Hepatocyte (in vitro differentiated cells): Measurements from ENCODE around the gene GRK4. TPM values are rescaled to one million over a fixed set of nuclear protein-coding genes. Genes with fewer than 3 reads are reported as not detected.
"Not testable (repeated sequence)": the region's sequence is repeated elsewhere in the genome, so short reads cannot be mapped to it uniquely, and the experiment has no call there.

Experiments
- DNase-seq: peaks from one replicate; pipeline ENCODE4 v3.0.0-alpha.2; 2016; ENCODE audit warnings: low spot score
- H2AFZ ChIP-seq: fragments of 200-600 bp; sonication (generic); 2 replicates; pipeline ENCODE4 v1.6.0; 2016; ENCODE audit warnings: antibody characterized with exemption, mild to moderate bottlenecking
- H3K27ac ChIP-seq: fragments of 200-600 bp; sonication (generic); 2 replicates; pipeline ENCODE4 v1.5.1; 2016; ENCODE audit warnings: mild to moderate bottlenecking
- H3K27me3 ChIP-seq: fragments of 200-600 bp; sonication (generic); 2 replicates; pipeline ENCODE4 v1.6.1; 2016
- H3K36me3 ChIP-seq: fragments of 200-600 bp; sonication (generic); replicated peaks from 2 replicates; pipeline ENCODE4 v1.5.1; 2016; ENCODE audit warnings: low read depth; ENCODE audit not compliant: insufficient read depth
- H3K4me1 ChIP-seq: fragments of 200-600 bp; sonication (generic); 2 replicates; pipeline ENCODE4 v1.5.1; 2016; ENCODE audit warnings: mild to moderate bottlenecking, moderate library complexity; ENCODE audit not compliant: insufficient read depth
- H3K4me2 ChIP-seq: fragments of 200-600 bp; sonication (generic); 2 replicates; pipeline ENCODE4 v1.6.0; 2016
- H3K4me3 ChIP-seq: fragments of 200-600 bp; sonication (generic); 2 replicates; pipeline ENCODE4 v1.5.1; 2016; ENCODE audit warnings: mild to moderate bottlenecking
- H3K79me2 ChIP-seq: fragments of 200-600 bp; sonication (generic); 2 replicates; pipeline ENCODE4 v1.6.0; 2017; ENCODE audit warnings: mild to moderate bottlenecking
- H3K9me2 ChIP-seq: fragments of 200-600 bp; sonication (generic); replicated peaks from 2 replicates; pipeline ENCODE4 v1.6.0; 2017; ENCODE audit warnings: mild to moderate bottlenecking; ENCODE audit not compliant: insufficient read depth
- H3K9me3 ChIP-seq: fragments of 200-600 bp; sonication (generic); 2 replicates; pipeline ENCODE4 v1.5.1; 2016; ENCODE audit warnings: low read depth, mild to moderate bottlenecking
- H4K20me1 ChIP-seq: fragments of 200-600 bp; sonication (generic); 2 replicates; pipeline ENCODE4 v1.6.0; 2016; ENCODE audit warnings: mild to moderate bottlenecking; ENCODE audit not compliant: insufficient read depth, poor library complexity, severe bottlenecking
- CTCF ChIP-seq: fragments of 200-600 bp; sonication (generic); IDR thresholded peaks from 2 replicates; pipeline ENCODE4 v1.5.1; 2016; ENCODE audit warnings: antibody characterized with exemption, mild to moderate bottlenecking; ENCODE audit not compliant: poor library complexity
- EZH2 ChIP-seq: fragments of 200-600 bp; sonication (generic); IDR thresholded peaks from 2 replicates; pipeline ENCODE4 v1.6.1; 2016; ENCODE audit warnings: antibody characterized with exemption, mild to moderate bottlenecking, borderline replicate concordance
- EZH2phosphoT487 ChIP-seq: fragments of 200-600 bp; sonication (generic); IDR thresholded peaks from one replicate; pipeline ENCODE4 v1.6.1; 2018; ENCODE audit warnings: antibody characterized with exemption, mild to moderate bottlenecking, low read depth, moderate library complexity; ENCODE audit not compliant: unreplicated experiment, severe bottlenecking
- WGBS: methylation state at CpG from one replicate; pipeline ENCODE4 v1.1.6; 2016; ENCODE audit warnings: low lambda C conversion rate; ENCODE audit errors: missing lambda C conversion rate; 5-methylcytosine and 5-hydroxymethylcytosine counted together
- polyA plus RNA-seq: library from polyadenylated mRNA; unstranded; fragments of >200 nt; fragmentation: Nextera tagmentation; extraction: Ambion mirVana; gene quantifications from 2 replicates; pipeline ENCODE4 v1.2.1, GENCODE V29; 2016
- total RNA-seq: library from RNA; depleted of rRNA; stranded (reverse); fragments of >200 nt; gene quantifications from 2 replicates; pipeline ENCODE4 v1.2.3, GENCODE V29; 2014

GRK4 gene
- total and polyA plus RNA-seq, 2 experiments from 2014 or later = 4.9 to 6.1 TPM

GRCh38 chr4:3047464-3048286 lies 84.3 kb downstream of the GRK4 start:
- no peaks in the 10 kb centered on the region for H3K9me2 ChIP-seq
- H3K4me1 ChIP-seq = no peaks in the 10 kb centered on the region
- H4K20me1 ChIP-seq = no peaks in the 10 kb centered on the region
- no peaks in the 10 kb centered on the region for H3K27me3 ChIP-seq
- H3K4me2 ChIP-seq = peak overlapping the region; percentile 65
- WGBS = 58% methylated on average over 20 of the region's 20 CpGs
- no peak for TF ChIP-seq EZH2
- peak; percentile 83 for TF ChIP-seq CTCF
- H3K79me2 ChIP-seq = no peaks in the 10 kb centered on the region
- no peaks in the 10 kb centered on the region for H3K36me3 ChIP-seq
- peak; percentile 79 for DNase-seq
- no peak overlapping the region for H3K4me3 ChIP-seq
- no peaks in the 10 kb centered on the region for H3K9me3 ChIP-seq
- no peak overlapping the region for H2AFZ ChIP-seq
- no peak overlapping the region for H3K27ac ChIP-seq

GRCh38 chr4:3051141-3051897 lies 87.9 kb downstream of the GRK4 start:
- H3K4me3 ChIP-seq, H3K36me3 ChIP-seq, H3K27me3 ChIP-seq, H3K9me2 ChIP-seq, H3K9me3 ChIP-seq, H3K4me1 ChIP-seq, H3K79me2 ChIP-seq, H3K4me2 ChIP-seq, H4K20me1 ChIP-seq, H3K27ac ChIP-seq, DNase-seq, H2AFZ ChIP-seq: not testable (repeated sequence)
- WGBS = 78% methylated on average over 12 of the region's 12 CpGs

- Histone ChIP-seq H3K4me3 (no peak overlapping the region), H3K9me3 (no peaks in the 10 kb centered on the region), H3K4me1 (no peaks in the 10 kb centered on the region), H3K79me2 (no peaks in the 10 kb centered on the region), H2AFZ (no peak overlapping the region), H3K9me2 (no peaks in the 10 kb centered on the region), H3K27ac (no peak overlapping the region), H3K4me2 (no peak overlapping the region), H4K20me1 (no peaks in the 10 kb centered on the region), H3K36me3 (no peaks in the 10 kb centered on the region), H3K27me3 (no peaks in the 10 kb centered on the region)
- TF ChIP-seq EZH2phosphoT487 = no peak
- TF ChIP-seq EZH2 = no peak
- TF ChIP-seq CTCF = no peak
- DNase-seq = no peak
- WGBS = 96% methylated on average over 2 of the region's 2 CpGs
Measured at GRCh38 chr4:3054169-3054759, 90.9 kb downstream of the GRK4 start.

GRCh38 chr4:3059943-3060342 lies 96.6 kb downstream of the GRK4 start:
- Histone ChIP-seq H3K27ac (no peak overlapping the region), H2AFZ (no peak overlapping the region), H3K4me2 (no peak overlapping the region), H4K20me1 (no peaks in the 10 kb centered on the region), H3K9me2 (no peaks in the 10 kb centered on the region), H3K79me2 (no peaks in the 10 kb centered on the region), H3K4me1 (no peaks in the 10 kb centered on the region), H3K4me3 (no peak overlapping the region), H3K9me3 (no peaks in the 10 kb centered on the region), H3K36me3 (no peaks in the 10 kb centered on the region), H3K27me3 (no peaks in the 10 kb centered on the region)
- no peak for TF ChIP-seq CTCF
- no peak for TF ChIP-seq EZH2
- no peak for TF ChIP-seq EZH2phosphoT487
- no peak for DNase-seq
- WGBS = 93% methylated on average over 6 of the region's 6 CpGs
